BE2C (cell line): ENCODE results near the gene IL3RA.

ENCODE experiments used
- DNase-seq: peaks from one replicate; pipeline ENCODE4 v3.0.0-alpha.2; 2020
- H3K27me3 ChIP-seq: fragments of 250-450 bp; sonication (Bioruptor Pico); 2 replicates; pipeline ENCODE4 v1.5.1; 2020; ENCODE audit warnings: mild to moderate bottlenecking
- H3K36me3 ChIP-seq: fragments of 250-450 bp; sonication (Bioruptor Pico); 2 replicates; pipeline ENCODE4 v1.5.1; 2020; ENCODE audit warnings: mild to moderate bottlenecking
- H3K4me1 ChIP-seq: fragments of 250-450 bp; sonication (Bioruptor Pico); 2 replicates; pipeline ENCODE4 v1.5.1; 2020
- H3K4me3 ChIP-seq: 2 replicates; pipeline ENCODE4 v1.5.1; 2011; ENCODE audit warnings: low read depth, low read length
- H3K9me3 ChIP-seq: fragments of 250-450 bp; sonication (Bioruptor Pico); 2 replicates; pipeline ENCODE4 v1.5.1; 2020
- CTCF ChIP-seq: IDR thresholded peaks from 2 replicates; pipeline ENCODE4 v1.5.1; 2012; ENCODE audit warnings: mild to moderate bottlenecking, low read depth, low read length

IL3RA gene

GRCh38 chrX:1378306-1378759, 41.7 kb downstream of the IL3RA start:
- Histone ChIP-seq H3K4me1 (no peaks in the 10 kb centered on the region), H3K4me3 (no peak overlapping the region), H3K27me3 (no peaks in the 10 kb centered on the region), H3K9me3 (no peaks in the 10 kb centered on the region), H3K36me3 (no peaks in the 10 kb centered on the region)
- no peak for TF ChIP-seq CTCF
- no peak for DNase-seq

- no peak for TF ChIP-seq CTCF
- no peak overlapping the region for H3K4me3 ChIP-seq
- no peaks in the 10 kb centered on the region for H3K9me3 ChIP-seq
- no peak for DNase-seq
- H3K36me3 ChIP-seq: peaks cover 12% of the 10 kb centered on the region
- H3K4me1 ChIP-seq: no peaks in the 10 kb centered on the region
- no peaks in the 10 kb centered on the region for H3K27me3 ChIP-seq
Measured at GRCh38 chrX:1380672-1381233, 44.2 kb downstream of the IL3RA start.

GRCh38 chrX:1384658-1385252, 48.2 kb downstream of the IL3RA start:
- Histone ChIP-seq H3K4me1 (no peaks in the 10 kb centered on the region), H3K36me3 (peaks cover 53% of the 10 kb centered on the region), H3K27me3 (no peaks in the 10 kb centered on the region), H3K4me3 (no peak overlapping the region), H3K9me3 (no peaks in the 10 kb centered on the region)
- DNase-seq: no peak
- no peak for TF ChIP-seq CTCF

GRCh38 chrX:1385253-1386223, 49.0 kb downstream of the IL3RA start:
- Histone ChIP-seq H3K4me1 (no peaks in the 10 kb centered on the region), H3K9me3 (no peaks in the 10 kb centered on the region), H3K4me3 (no peak overlapping the region), H3K36me3 (peaks cover 58% of the 10 kb centered on the region), H3K27me3 (no peaks in the 10 kb centered on the region)
- DNase-seq: no peak
- no peak for TF ChIP-seq CTCF

GRCh38 chrX:1386338-1387127, 49.9 kb downstream of the IL3RA start:
- DNase-seq: no peak
- Histone ChIP-seq H3K9me3 (no peaks in the 10 kb centered on the region), H3K4me3 (no peak overlapping the region), H3K4me1 (no peaks in the 10 kb centered on the region), H3K27me3 (no peaks in the 10 kb centered on the region), H3K36me3 (peaks cover 67% of the 10 kb centered on the region)
- no peak for TF ChIP-seq CTCF
